ENCODE results near the gene CCT8L2.
"Not testable (repeated sequence)": the region's sequence is repeated elsewhere in the genome, so short reads cannot be mapped to it uniquely, and the experiment has no call there.

The CCT8L2 gene, protein sequence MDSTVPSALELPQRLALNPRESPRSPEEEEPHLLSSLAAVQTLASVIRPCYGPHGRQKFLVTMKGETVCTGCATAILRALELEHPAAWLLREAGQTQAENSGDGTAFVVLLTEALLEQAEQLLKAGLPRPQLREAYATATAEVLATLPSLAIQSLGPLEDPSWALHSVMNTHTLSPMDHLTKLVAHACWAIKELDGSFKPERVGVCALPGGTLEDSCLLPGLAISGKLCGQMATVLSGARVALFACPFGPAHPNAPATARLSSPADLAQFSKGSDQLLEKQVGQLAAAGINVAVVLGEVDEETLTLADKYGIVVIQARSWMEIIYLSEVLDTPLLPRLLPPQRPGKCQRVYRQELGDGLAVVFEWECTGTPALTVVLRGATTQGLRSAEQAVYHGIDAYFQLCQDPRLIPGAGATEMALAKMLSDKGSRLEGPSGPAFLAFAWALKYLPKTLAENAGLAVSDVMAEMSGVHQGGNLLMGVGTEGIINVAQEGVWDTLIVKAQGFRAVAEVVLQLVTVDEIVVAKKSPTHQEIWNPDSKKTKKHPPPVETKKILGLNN

DNA sequence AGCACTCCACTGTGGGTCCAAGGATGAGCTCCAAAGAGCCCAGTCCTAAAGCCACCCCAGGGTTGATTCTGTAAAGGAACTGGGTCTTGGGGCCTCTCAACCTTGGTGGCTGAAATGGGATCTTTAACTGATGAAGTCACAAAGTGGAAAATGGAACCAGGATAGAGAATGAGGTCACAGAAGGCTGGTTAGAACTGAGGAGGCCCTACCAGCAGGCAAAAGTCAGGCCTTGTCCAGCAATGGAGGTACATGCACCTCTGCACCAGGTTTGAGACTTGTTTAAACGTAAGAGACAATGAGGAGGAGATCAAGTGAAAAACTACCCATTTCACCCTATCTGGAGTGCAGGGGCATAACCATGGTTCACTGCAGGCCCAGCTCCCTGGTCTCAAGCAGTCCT lies at the start of gene CCT8L2:
Gene CCT8L2 (minus strand): TSS at position 101 of the 400 bp plus-strand sequence. CDS start 260 bp downstream, outside the sequence.
- DNase-seq = not testable (repeated sequence)

DNA sequence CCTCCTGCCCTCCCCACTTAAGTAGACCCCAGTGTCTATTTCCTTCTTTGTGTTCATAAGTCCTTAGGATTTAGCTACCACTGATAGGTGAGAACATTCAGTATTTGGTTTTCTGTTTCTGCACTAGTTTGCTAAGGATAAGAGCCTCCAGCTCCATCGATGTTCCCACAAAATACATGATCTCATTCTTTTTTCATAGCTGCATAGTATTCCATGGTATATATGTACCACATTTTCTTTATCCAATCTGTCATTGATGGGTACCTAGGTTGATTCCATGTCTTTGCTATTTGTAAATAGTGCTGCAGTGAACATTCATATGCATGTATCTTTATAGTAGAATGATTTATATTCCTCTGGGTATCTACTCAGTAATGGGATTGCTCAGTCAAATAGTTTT lies 42.8 kb upstream of the CCT8L2 start:
- DNase-seq = not testable (repeated sequence)

DNA sequence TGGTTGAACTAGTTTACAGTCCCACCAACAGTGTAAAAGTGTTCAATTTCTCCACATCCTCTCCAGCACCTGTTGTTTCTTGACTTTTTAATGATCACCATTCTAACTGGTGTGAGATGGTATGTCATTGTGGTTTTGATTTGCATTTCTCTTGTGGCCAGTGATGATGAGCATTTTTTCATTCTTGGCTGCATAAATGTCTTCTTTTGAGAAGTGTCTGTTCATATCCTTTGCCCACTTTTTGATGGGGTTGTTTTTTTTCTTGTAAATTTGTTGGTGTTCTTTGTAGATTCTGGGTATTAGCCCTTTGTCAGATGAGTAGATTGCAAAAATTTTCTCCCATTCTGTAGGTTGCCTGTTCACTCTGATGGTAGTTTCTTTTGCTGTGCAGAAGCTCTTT lies 41.5 kb upstream of the CCT8L2 start:
- not testable (repeated sequence) for DNase-seq

DNA sequence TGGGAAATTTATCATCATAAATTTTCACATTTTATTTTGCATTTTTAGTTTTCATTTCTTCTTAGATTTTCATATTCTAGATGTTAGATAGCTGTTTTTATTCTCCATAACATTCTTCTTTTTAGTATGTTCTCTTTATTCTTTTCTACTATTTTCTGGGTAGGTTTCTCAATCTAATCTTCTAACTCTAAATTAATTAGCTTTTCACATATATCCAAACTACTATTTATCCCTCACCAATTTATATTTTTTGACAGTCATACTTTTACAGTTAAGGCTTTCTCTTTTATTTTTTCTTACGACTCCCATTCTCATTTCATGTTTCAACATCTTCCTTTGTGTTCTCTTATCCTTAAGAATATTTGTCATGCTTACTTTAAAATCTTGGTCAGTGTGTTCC lies 35.9 kb upstream of the CCT8L2 start:
- DNase-seq = not testable (repeated sequence)

DNA sequence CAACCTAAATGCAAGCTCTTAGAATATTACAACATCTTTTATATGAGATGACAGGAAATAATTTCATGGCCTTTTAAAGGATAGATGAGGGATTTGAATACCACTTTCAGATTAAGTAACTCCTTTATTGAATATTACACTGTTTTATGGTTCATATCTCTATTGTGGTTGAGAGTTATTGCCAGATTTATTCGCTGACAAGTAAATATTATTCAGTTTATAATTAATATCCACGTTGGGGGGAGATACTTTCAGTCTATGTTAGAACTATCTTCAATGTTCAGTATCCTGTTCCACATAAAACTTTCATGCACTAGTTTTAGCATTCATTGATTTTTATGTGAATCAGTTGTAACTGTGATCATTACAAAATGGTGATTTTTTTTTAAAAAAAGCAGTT lies 32.4 kb upstream of the CCT8L2 start:
- not testable (repeated sequence) for DNase-seq

DNA sequence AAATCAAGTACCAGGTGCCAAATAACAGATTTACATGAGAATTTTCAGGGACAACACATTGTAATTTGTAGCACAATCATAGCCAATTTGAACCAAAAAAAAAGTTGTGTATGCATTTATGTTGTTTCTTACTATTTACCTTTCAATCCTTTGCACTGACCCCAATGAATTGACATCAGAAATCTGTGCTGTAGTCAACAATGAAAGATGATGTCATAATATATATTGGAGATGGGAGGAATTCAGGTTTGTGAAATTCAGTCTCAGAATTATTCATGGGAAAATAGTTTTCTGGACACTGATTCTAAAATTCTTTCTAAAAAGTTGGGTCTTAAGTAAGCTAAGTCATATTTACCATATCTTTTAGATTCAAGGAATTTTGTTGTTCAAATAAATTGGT lies 31.0 kb upstream of the CCT8L2 start:
- not testable (repeated sequence) for DNase-seq

DNA sequence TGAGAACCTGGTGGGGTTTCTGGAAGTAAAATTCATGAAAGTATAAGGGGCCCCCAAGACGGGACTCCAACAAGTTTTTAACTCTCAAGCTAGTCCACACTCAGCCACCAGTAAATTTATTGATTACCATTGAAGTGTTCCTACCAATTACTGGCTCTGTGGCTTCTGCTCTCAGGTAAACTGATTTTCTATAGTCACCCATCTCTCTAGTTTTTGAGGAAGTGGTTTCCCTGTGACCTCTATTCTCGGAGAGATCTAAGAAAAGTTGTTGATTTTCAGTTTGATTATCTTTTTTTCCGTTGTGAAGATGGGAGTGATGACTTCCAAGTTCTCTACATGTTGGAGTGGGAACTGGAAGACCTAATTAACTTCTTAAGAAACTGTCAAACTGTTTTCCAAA lies 24.9 kb upstream of the CCT8L2 start:
- not testable (repeated sequence) for DNase-seq

DNA sequence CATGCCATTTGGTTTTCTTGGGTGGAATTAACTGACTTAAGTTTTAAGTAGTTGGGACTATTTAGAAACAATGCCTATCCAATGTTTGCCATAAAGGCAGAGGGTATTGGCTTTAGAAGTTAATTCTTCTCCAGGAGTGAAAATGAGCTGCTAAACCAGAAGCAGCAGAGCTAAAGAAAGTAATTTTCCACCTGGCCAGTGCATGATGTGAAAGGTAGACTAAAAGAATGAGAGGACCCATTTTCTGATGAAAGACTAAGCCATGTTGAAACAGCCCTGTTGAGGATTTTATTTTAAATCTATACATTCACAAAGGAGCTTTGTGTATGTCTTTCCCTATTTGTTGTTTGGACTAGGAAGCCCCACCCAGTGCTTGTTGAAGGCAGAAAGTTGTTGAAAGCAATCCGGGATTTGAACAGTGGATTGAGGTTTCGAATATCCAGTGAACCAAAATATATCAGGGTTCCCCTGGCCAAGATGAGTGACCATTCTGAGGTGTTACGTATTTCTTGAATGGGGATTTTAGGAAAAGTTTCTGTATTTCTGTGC lies 23.9 kb upstream of the CCT8L2 start:
- DNase-seq = not testable (repeated sequence)

DNA sequence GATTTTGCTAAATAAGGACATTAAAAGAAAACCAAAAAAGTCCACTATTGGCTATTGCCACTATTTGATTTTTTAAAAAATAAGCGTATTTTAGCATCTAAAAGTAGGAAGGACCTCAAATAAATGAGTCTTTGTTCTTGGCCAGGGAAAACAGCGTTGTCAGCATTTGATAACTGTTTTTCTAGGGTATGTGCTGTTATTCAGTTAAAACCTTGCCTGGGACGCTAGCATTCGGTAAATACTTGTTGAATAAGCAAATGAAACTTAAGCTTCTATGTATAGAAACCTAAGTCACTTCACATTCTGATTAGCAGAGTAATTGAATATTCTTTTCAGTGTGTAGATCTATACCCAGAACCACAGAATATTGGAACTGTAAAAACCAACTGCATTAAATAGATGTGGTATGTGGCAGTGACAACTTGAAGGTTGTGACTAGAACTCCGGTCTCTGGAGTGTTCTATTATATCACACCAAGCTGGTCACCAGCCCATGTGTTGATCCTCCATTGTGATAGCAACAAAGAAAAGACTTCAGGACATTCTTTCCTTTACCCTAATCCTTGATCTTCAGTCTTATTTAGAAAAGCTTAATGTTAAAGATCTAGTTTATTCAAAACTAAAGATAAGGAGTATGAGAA lies 23.1 kb upstream of the CCT8L2 start:
- DNase-seq = not testable (repeated sequence)

DNA sequence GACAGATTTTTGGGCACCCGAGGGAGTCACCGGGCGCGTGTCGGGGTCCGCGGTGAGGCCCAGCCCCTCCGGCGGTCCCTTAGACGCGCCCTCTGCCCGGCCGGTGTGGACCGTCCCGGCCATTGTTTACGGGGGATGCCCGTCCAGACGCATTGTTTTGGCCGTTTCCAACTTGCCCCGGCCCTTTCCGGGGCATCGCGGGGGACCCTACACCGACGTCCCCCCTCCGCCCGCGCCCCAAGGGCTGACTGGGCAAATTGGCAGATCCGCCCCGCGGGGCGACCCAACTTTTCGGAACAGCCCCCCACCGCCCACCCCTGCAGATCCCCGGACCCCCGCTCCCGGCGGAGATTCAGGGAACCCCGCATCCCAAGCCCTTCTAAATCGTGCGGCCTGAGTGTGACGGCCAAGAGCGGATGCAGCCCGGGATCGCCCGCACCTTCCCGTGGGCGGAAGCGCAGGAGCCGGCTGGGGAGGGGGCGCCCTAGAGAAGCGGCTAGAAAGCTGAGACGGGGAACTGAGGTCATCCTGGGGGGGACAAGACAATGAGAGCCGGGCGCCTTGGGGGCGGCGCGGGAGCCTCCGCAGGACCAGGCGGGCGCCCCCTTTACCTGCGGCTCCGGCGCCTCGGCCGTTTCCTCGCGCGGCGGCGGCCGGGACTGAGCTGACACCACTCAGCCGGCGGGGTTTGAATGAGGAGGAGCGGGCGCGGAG lies 17.1 kb upstream of the CCT8L2 start:
- DNase-seq = no peak

DNA sequence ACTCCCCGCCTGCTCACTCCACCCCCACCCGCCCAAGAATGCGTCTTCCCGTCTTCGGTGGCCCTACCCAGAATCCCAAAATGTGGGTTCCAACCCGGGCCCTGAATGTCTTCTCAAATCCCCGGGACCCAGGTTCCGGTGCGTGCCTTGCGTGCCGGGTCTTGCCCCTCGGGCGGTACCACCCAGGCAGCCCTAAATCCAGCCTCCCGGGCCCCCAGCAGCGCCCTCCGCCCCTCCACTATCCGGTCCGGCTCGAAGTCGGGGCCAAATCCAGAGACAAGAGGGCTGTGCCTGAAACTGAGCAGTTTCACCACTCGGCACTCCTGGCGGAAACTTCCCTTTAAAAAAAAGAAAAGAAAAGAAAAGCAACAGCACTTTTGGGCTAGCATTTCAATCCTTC lies 16.3 kb upstream of the CCT8L2 start:
- no peak for DNase-seq

DNA sequence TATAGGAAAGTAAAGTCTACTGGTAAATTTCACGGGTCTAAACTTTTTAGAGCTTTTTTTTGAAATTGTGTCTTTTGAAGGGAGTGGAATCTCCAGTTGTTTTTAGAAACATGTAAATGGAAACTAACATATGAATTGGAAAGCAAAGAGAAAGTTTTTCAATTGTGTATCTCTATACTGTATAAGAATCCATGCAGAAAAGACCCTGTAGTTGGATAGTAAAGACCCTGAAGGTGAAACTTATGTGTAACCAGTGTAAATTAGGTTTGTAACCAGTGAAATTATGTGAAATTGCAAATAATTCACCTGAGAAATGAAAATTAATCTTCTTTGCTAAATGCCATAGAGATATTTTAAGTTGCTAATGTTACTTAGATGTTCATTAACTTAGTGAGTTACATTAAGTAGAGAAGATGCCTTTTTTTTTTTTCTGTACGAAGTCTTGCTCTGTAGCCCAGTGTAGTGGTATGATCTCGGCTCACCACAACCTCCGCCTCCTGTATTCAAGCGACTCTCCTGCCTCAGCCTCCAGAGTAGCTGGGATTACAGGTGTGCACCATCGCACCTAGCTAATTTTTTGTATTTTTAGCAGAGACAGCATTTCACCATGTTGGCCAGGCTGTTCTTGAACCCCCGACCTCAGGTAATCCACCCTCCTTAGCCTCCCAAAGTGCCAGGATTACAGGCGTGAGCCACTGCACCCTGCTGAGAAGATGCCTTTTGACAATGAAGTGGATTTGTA lies 11.8 kb upstream of the CCT8L2 start:
- not testable (repeated sequence) for DNase-seq

DNA sequence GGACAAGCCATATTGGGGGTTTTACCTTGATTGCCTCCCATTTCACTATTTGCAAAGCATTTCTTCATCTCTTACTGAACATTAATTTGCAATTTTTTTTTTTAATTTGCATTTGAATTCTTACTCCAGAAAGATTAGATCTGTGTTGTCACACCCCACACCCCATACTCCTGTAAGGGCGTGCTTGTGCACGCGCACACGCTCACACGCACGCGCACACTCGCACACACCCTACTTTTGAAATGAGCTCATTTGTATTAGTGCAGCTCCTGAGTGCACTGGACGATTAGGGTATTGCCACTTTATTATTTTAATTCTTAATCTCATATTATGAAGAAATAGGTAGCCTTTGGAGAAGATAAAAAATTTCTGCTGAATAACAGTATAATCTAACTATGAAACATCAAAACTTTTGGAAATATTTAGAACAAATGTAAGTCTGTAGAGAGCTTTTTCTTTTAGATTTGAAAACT lies 11.2 kb upstream of the CCT8L2 start:
- not testable (repeated sequence) for DNase-seq

DNA sequence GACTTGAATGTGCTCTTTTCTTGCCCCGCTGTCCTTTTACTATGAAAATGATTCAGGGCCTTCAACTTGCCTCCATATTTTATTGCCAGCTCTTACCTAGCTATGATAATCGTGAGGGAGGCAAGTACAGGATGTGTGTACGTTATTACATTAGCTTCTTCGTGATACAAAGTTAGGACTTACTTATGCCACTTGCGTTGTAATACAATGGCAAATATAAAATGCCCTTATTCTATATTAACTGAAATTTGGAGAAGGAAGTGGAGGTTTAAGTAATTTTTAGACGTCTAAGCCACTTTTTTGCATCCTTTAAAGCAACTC lies 10.8 kb upstream of the CCT8L2 start:
- DNase-seq = no peak

DNA sequence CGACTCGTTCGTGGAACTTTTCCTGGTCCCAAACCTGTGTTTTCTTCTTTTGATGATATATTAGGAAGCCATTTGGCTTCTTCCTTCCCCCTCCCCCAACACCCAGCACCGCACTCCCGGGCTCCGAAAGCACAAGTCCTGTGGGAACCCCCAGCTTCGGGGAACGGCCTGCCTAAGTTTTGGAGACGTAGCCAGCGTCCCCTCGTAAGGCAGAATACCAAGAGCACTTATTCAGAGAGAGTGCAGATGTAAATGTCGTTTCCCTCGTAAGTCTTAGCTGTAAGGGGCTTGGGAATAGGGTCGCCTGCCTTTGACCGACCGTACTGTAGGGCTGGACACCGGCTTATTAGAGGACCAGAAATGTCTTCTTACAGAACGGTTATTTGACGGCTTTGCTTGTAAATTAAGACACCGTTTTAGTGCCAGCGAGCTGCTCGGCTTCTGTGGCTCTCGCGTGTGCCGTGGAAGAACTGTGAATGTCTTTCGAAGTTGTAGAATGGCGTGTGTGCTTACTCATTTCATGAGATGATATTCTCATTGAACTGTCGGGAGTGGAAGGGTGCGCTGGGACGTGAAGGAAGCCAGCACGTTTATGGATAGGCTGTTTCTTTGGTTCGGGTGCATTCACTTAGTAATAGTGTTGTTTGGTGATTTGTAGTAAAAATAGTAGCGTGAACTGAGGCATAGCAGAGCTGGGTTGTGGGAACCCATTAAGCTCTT lies 10.3 kb upstream of the CCT8L2 start:
- DNase-seq = not testable (repeated sequence)

DNA sequence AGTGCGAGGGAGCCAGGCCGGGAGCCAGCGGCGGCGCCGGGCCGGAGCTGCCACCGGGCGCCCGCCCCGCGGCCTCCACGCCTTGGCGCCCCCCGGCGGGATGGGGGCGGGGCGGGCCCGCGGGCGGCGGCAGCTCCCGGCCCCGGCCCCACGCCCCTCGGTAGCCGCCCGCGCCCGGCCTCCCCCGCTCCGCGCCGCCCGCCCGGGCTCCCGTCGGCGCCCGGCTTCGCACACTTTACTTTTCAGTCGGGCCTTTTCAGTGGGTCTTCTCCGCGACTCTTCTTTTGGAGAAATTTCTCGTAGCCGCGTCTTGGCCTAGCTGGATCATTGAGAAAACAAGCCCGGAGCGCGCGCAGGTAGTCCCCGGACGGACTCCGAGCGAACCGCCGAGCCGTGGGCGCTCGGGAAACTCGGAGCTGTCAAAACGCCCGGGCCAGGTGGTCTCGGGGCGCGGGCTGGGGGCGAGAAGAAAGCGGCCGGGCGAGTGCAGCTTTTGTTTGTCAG lies 9.7 kb upstream of the CCT8L2 start:
- not testable (repeated sequence) for DNase-seq

DNA sequence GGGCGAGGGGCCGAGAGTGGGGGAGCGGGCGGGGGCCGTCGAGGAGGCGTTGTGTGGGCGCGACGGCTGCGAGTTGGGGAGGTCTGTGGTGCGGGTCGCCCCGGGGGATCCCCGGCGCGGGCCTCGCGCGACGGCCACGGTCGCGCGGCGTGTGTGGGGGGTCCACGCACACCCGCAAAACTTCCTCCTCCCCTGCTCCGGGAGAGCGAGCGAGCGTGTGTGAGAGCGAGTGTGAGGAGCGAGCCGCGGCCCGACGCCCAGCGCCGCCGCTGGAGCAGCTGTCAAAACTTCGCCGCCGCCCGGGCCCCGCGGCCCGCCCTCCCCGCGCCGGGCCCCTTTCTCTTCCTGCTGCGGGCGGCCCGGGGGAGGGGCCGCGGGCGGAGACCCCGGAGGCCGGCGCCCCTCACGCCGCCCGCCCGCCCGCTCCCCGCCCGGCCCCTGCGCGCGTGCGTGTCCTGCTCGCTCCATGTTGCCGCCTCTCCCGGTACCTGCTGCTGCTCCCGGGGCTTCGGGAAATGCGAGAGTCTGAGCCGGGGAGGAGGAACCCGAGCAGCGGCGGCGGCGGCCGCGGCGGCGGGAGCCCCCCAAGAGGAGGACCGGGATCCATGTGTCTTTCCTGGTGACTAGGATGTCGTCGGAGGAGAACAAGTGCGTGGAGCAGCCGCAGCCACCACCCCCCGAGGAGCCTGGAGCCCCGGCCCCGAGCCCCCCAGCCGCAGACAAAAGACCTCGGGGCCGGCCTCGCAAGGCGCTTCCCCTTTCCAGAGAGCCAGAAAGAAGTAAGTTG lies 9.0 kb upstream of the CCT8L2 start:
- DNase-seq = no peak

DNA sequence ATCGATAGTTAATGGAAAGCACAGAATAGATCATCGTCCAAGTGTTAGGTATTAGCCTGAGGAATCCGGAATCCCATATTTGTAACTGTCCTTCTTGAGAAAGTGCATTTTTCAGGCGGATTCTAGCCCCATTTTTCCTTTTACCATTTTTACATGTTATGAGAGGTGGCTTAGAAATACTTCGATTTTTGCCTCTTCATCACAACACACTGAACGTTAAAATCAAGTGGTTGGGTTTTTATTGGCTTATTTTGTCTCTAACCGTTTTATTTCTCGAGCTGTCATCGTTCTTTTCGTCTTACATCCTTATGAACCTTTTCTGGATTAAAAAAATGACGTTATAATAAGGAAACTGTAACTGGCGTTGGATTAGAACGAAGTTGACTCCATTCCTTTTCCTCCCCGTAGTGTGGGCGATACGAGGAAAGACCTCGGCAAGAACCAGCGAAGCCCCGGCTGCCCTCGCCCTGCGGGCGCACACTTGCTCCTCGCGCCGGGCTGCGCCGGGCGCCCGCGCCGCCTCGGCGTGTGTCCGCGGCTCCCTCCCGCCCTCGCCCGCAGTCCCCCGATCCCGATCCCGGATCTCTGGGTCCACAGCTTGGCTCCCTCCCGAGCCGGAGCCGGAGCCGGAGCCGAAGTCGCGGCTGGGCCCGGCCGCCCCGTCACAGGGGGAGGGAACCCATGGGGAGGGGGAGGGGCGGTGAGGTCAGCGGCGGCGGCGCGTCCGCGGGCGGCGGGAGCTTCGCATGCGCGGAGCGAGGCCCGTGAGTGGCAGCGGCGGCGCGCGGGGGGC lies 8.2 kb upstream of the CCT8L2 start:
- DNase-seq = peak; percentile 20

DNA sequence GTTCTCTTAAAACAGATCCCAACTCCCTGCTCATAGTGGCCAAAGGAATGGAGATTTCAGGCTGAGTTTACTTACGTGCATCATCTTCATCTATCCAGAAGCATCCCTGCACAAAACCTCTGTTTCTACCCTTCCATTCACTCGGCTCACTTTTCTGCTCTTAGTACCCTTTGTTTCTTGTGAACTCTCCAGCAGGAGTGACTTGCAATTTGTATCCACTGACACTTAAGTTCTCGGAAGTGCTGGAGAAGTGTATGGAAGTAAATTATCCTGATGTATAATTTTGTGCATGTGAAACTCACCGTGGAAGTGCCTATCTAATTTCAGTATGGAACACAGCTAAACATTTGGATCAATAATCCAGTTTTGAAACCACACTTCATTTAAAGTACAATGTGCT lies 7.0 kb upstream of the CCT8L2 start:
- not testable (repeated sequence) for DNase-seq

DNA sequence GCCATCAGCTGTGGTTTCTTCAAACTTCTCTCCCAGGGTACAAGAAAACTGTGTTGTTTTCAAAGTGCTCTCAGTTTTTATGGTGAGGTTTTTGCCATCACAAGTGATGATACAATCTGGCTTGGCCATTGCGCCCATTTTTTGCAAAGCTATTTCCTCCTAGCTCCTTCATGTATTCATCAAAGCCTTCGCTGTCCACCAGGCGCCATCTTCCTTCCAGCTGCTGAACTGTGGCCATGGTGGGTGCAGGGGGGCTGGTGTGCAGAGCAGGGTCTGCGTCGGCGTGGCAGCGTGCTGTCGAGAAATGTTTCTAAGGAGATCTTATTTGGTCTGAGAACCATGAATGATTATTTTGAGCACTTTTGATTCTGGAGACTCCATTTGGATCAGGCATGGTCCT lies 2.6 kb upstream of the CCT8L2 start:
- DNase-seq = not testable (repeated sequence)

All from stimulated activated CD4-positive, alpha-beta T cell treated with anti-CD3 and anti-CD28 coated beads, Interleukin-1b, Interleukin-23, amount 100 ng/mL, for 48 hours (primary cell).